Effector memory CD8-positive, alpha-beta T cell (primary cell): ENCODE data around the gene POU2AF3.

Experiments used
- ATAC-seq: fragments of 150-1000 bp; cut with Tn5 transposase; replicated peaks from 2 replicates; pipeline ENCODE4 v1.10.0; 2021; ENCODE audit warnings: mild to moderate bottlenecking, moderate library complexity
- DNase-seq, 3 experiments: peaks; one replicate each; pipeline ENCODE4 v3.0.0; 2021
- H3K27ac Mint-ChIP-seq, 2 donors: one replicate each; pipeline ENCODE4 v1.8.0; 2022; ENCODE audit warnings: mild to moderate bottlenecking in 2 of 2, mixed read lengths in 2 of 2, moderate library complexity in 2 of 2
- H3K27me3 Mint-ChIP-seq, 2 donors: one replicate each; pipeline ENCODE4 v1.8.0; 2022; ENCODE audit warnings: mixed read lengths in 2 of 2
- H3K36me3 Mint-ChIP-seq: one replicate; pipeline ENCODE4 v1.8.0; 2022; ENCODE audit warnings: mild to moderate bottlenecking, moderate library complexity, mixed read lengths; ENCODE audit not compliant: insufficient read depth
- H3K4me1 Mint-ChIP-seq, 2 donors: one replicate each; pipeline ENCODE4 v1.8.0; 2022; ENCODE audit warnings: low read depth in 2 of 2, mixed read lengths in 2 of 2
- H3K4me3 Mint-ChIP-seq, 2 donors: one replicate each; pipeline ENCODE4 v1.8.0; 2022; ENCODE audit warnings: mild to moderate bottlenecking in 2 of 2, mixed read lengths in 2 of 2, moderate library complexity in 2 of 2
- H3K9me3 Mint-ChIP-seq, 2 donors: one replicate each; pipeline ENCODE4 v1.8.0; 2022; ENCODE audit warnings: mixed read lengths in 2 of 2

Gene POU2AF3

GRCh38 chr11:111324277-111324720, 26.0 kb downstream of the POU2AF3 start:
- H3K27me3 Mint-ChIP-seq, result peaks cover 28 to 50% of the 10 kb centered on the region in 2 donors
- H3K4me1 Mint-ChIP-seq, result no peaks in the 10 kb centered on the region
- ATAC-seq (no peak), DNase-seq (no peak)
- H3K27ac Mint-ChIP-seq, result no peak overlapping the region
- H3K4me3 Mint-ChIP-seq, result no peak overlapping the region
- H3K36me3 Mint-ChIP-seq, result no peaks in the 10 kb centered on the region
- no peaks in the 10 kb centered on the region for H3K9me3 Mint-ChIP-seq

GRCh38 chr11:111325259-111325658, 26.9 kb downstream of the POU2AF3 start:
- DNase-seq (no peak), ATAC-seq (no peak)
- H3K4me3 Mint-ChIP-seq, result no peak overlapping the region
- H3K27ac Mint-ChIP-seq, result no peak overlapping the region
- H3K27me3 Mint-ChIP-seq, result peaks cover 21 to 40% of the 10 kb centered on the region in 2 donors
- no peaks in the 10 kb centered on the region for H3K36me3 Mint-ChIP-seq
- H3K9me3 Mint-ChIP-seq, result no peaks in the 10 kb centered on the region
- no peaks in the 10 kb centered on the region for H3K4me1 Mint-ChIP-seq

GRCh38 chr11:111326824-111327223, 28.5 kb downstream of the POU2AF3 start:
- H3K27me3 Mint-ChIP-seq, result peaks cover 23 to 37% of the 10 kb centered on the region in 2 donors
- H3K4me3 Mint-ChIP-seq, result no peak overlapping the region
- no peaks in the 10 kb centered on the region for H3K4me1 Mint-ChIP-seq
- no peaks in the 10 kb centered on the region for H3K36me3 Mint-ChIP-seq
- ATAC-seq (no peak), DNase-seq (no peak)
- no peak overlapping the region for H3K27ac Mint-ChIP-seq
- H3K9me3 Mint-ChIP-seq, result no peaks in the 10 kb centered on the region

GRCh38 chr11:111327908-111328624, 29.7 kb downstream of the POU2AF3 start:
- no peak overlapping the region for H3K4me3 Mint-ChIP-seq
- no peaks in the 10 kb centered on the region for H3K36me3 Mint-ChIP-seq
- peaks cover 25 to 41% of the 10 kb centered on the region in 2 donors for H3K27me3 Mint-ChIP-seq
- no peak overlapping the region for H3K27ac Mint-ChIP-seq
- ATAC-seq, result no peak
- DNase-seq, result no peak
- H3K9me3 Mint-ChIP-seq, result no peaks in the 10 kb centered on the region
- H3K4me1 Mint-ChIP-seq, result no peaks in the 10 kb centered on the region

GRCh38 chr11:111329306-111330204, 31.2 kb downstream of the POU2AF3 start:
- no peak for DNase-seq
- no peak overlapping the region for H3K27ac Mint-ChIP-seq
- H3K27me3 Mint-ChIP-seq, result peaks cover 34 to 52% of the 10 kb centered on the region in 2 donors
- H3K36me3 Mint-ChIP-seq, result no peaks in the 10 kb centered on the region
- no peaks in the 10 kb centered on the region for H3K4me1 Mint-ChIP-seq
- no peaks in the 10 kb centered on the region for H3K9me3 Mint-ChIP-seq
- ATAC-seq, result no peak
- H3K4me3 Mint-ChIP-seq, result no peak overlapping the region

GRCh38 chr11:111330234-111330893, 32.0 kb downstream of the POU2AF3 start:
- DNase-seq (no peak), ATAC-seq (no peak)
- Mint-ChIP-seq H3K4me1 (no peaks in the 10 kb centered on the region), H3K27me3 (peaks cover 28 to 50% of the 10 kb centered on the region in 2 donors), H3K4me3 (no peak overlapping the region), H3K27ac (no peak overlapping the region), H3K9me3 (no peaks in the 10 kb centered on the region), H3K36me3 (no peaks in the 10 kb centered on the region)

- Mint-ChIP-seq H3K4me3 (no peak overlapping the region), H3K9me3 (no peaks in the 10 kb centered on the region), H3K36me3 (no peaks in the 10 kb centered on the region), H3K27me3 (peaks cover 22 to 41% of the 10 kb centered on the region in 2 donors), H3K4me1 (no peaks in the 10 kb centered on the region), H3K27ac (no peak overlapping the region)
- DNase-seq (no peak), ATAC-seq (no peak)
These were observed 33.5 kb downstream of the POU2AF3 start for GRCh38 chr11:111331711-111332479.

- ATAC-seq, result no peak
- Mint-ChIP-seq H3K4me3 (no peak overlapping the region), H3K4me1 (no peaks in the 10 kb centered on the region), H3K27ac (no peak overlapping the region), H3K36me3 (no peaks in the 10 kb centered on the region), H3K27me3 (peaks cover 22 to 47% of the 10 kb centered on the region in 2 donors), H3K9me3 (peaks cover 0 to 1% of the 10 kb centered on the region in 2 donors)
- no peak for DNase-seq
These were observed 36.5 kb downstream of the POU2AF3 start for GRCh38 chr11:111334532-111335502.

- no peak overlapping the region for H3K27ac Mint-ChIP-seq
- H3K36me3 Mint-ChIP-seq, result no peaks in the 10 kb centered on the region
- H3K4me1 Mint-ChIP-seq, result no peaks in the 10 kb centered on the region
- H3K9me3 Mint-ChIP-seq, result peaks cover 0 to 1% of the 10 kb centered on the region in 2 donors
- H3K27me3 Mint-ChIP-seq, result peaks cover 22 to 46% of the 10 kb centered on the region in 2 donors
- H3K4me3 Mint-ChIP-seq, result no peak overlapping the region
- no peak for ATAC-seq
- no peak for DNase-seq
These were observed 37.2 kb downstream of the POU2AF3 start for GRCh38 chr11:111335549-111335948.

- Mint-ChIP-seq H3K36me3 (no peaks in the 10 kb centered on the region), H3K27ac (no peak overlapping the region), H3K4me1 (no peaks in the 10 kb centered on the region), H3K9me3 (peaks cover 0 to 1% of the 10 kb centered on the region in 2 donors), H3K4me3 (no peak overlapping the region), H3K27me3 (peaks cover 22 to 41% of the 10 kb centered on the region in 2 donors)
- DNase-seq (no peak), ATAC-seq (no peak)
These were observed 37.7 kb downstream of the POU2AF3 start for GRCh38 chr11:111336062-111336461.

GRCh38 chr11:111336582-111337256, 38.4 kb downstream of the POU2AF3 start:
- no peak for ATAC-seq
- peaks cover 16 to 35% of the 10 kb centered on the region in 2 donors for H3K27me3 Mint-ChIP-seq
- H3K9me3 Mint-ChIP-seq, result peaks cover 0 to 1% of the 10 kb centered on the region in 2 donors
- H3K27ac Mint-ChIP-seq, result no peak overlapping the region
- no peak overlapping the region for H3K4me3 Mint-ChIP-seq
- no peaks in the 10 kb centered on the region for H3K36me3 Mint-ChIP-seq
- DNase-seq, result no peak
- H3K4me1 Mint-ChIP-seq, result no peaks in the 10 kb centered on the region
